ENCODE results near the gene MTSS2.

The MTSS2 gene

DNA sequence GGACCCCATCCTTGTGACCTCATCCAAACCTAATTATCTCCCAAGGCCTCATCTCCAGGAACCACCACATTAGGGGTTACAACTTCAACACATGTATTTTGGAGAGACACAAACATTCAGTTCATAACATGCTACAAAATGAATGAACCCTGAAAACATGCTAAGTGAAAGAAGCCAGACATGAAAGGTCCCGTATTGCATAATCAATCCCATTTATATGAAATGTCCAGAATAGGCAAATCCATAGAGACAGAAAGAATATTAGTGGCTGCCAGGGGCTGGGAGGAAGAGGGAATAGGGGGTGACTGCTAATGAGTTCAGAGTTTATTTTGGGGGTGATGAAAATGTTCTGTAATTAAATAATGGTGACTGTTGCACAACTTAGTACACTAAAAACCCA is 43.2 kb downstream of the MTSS2 start:
- peaks cover 26% of the 10 kb centered on the region for H3K27me3 Mint-ChIP-seq (ENCODE audit: low read depth, poor library complexity)
- no peak overlapping the region for H3K4me3 Mint-ChIP-seq
- H3K27ac Mint-ChIP-seq: no peak overlapping the region
- peaks cover 5% of the 10 kb centered on the region for H3K4me1 Mint-ChIP-seq
- no peak for DNase-seq
- peaks cover 1% of the 10 kb centered on the region for H3K9me3 Mint-ChIP-seq
- TF ChIP-seq, protein P1, sequence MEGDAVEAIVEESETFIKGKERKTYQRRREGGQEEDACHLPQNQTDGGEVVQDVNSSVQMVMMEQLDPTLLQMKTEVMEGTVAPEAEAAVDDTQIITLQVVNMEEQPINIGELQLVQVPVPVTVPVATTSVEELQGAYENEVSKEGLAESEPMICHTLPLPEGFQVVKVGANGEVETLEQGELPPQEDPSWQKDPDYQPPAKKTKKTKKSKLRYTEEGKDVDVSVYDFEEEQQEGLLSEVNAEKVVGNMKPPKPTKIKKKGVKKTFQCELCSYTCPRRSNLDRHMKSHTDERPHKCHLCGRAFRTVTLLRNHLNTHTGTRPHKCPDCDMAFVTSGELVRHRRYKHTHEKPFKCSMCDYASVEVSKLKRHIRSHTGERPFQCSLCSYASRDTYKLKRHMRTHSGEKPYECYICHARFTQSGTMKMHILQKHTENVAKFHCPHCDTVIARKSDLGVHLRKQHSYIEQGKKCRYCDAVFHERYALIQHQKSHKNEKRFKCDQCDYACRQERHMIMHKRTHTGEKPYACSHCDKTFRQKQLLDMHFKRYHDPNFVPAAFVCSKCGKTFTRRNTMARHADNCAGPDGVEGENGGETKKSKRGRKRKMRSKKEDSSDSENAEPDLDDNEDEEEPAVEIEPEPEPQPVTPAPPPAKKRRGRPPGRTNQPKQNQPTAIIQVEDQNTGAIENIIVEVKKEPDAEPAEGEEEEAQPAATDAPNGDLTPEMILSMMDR (IDR thresholded peaks at IDR 0.05): no peak
- no peaks in the 10 kb centered on the region for H3K36me3 Mint-ChIP-seq (ENCODE audit: low read depth)

DNA sequence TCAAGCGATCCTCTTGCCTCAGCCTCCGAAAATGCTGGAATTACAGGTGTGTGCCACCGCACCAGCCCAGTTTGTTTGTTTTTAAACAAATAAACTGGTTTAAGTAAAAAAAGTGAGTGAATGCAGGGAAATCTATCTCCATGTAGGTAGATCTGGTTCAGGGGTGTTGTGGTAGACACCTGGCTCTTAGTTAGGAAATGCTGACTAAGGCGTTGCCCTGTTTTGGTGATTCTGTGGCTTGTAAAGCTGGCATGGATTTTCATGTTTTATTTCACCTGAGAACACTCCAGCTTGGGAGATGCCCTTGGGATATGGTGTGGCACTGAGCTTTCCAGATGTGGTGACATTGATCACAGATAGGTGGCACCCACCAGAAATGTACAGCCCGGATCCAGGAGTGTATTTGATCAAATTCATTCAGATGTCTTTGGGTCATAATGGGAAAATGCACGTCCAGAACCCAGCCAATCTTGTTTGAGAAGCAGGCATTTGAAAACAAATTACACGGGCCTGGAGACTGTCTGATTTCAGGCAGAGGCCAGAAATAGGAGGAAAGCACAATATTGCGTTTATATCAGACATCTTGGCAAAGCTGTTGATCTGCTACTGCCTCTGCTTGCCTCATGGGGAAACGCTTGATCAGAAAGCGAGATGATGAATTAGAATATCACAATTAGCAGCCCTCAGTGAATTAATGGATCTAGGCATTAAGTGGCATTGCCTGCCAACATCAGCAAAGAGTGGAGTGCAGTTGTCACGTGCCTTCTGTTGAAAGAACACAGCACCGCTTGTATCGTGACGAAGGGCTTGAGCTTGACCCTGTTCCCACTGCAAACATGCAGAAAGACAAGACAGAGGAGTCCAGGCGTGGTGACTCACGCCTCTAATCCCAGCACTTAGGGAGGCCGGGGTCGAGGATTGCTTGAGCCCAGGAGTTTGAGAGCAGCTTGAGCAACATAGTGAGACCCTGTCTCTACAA is 46.8 kb downstream of the MTSS2 start:
- no peak for DNase-seq
- no peak overlapping the region for H3K4me3 Mint-ChIP-seq
- no peaks in the 10 kb centered on the region for H3K9me3 Mint-ChIP-seq
- H3K27ac Mint-ChIP-seq: no peak overlapping the region
- peaks cover 5% of the 10 kb centered on the region for H3K4me1 Mint-ChIP-seq
- peaks cover 23% of the 10 kb centered on the region for H3K27me3 Mint-ChIP-seq (ENCODE audit: low read depth, poor library complexity)
- TF ChIP-seq, protein P1 (IDR thresholded peaks at IDR 0.05): no peak
- H3K36me3 Mint-ChIP-seq (ENCODE audit: low read depth): no peaks in the 10 kb centered on the region

Measured in nephron progenitor cell (in vitro differentiated cells).